Immature natural killer cell (primary cell): ENCODE data around the gene JUP. TPM values are rescaled to one million over a fixed set of nuclear protein-coding genes. Genes with fewer than 3 reads are reported as not detected.

ENCODE experiments used
- polyA plus RNA-seq, 3 donors: library from polyadenylated mRNA; unstranded; fragments of 300-500 nt; fragmentation: Illumina TruSeq; gene quantifications; one replicate each; pipeline ENCODE4 v1.2.3, GENCODE V29; 2021

Gene JUP
- polyA plus RNA-seq, 3 donors from 2014 or later: 0.61 to 0.76 TPM; not detected in 1

Other genes with a start within 250 kb of the JUP start
- not detected for gene KRT9, start 214.7 kb downstream of the JUP start, polyA plus RNA-seq
- gene KRT14, start 199.8 kb downstream of the JUP start, polyA plus RNA-seq: not detected
- gene KRT16, start 173.9 kb downstream of the JUP start, polyA plus RNA-seq: not detected
- not detected for gene KRT17, start 162.1 kb downstream of the JUP start, polyA plus RNA-seq
- gene EIF1, start 97.8 kb downstream of the JUP start, polyA plus RNA-seq: 1,000 to 10,000 TPM in 1 of 3 donors, 100 to 1,000 TPM in 2; 639 to 1,260 (median 915) TPM
- gene GAST, start 74.4 kb downstream of the JUP start, polyA plus RNA-seq: not detected
- gene HAP1, start 52.1 kb downstream of the JUP start, polyA plus RNA-seq: not detected
- 10 to 100 TPM in 1 of 3 donors, 1 to 10 TPM in 2; 6.7 to 11.2 (median 9.8) TPM for gene P3H4, start 25.2 kb upstream of the JUP start, polyA plus RNA-seq
- gene FKBP10, start 26.3 kb upstream of the JUP start, polyA plus RNA-seq: under 1 TPM in 2 of 3 donors, not detected in 1; 0.43 to 0.71 TPM
- gene NT5C3B, start 49.5 kb upstream of the JUP start, polyA plus RNA-seq: 10 to 100 TPM in 2 of 3 donors, 1 to 10 TPM in 1; 6.4 to 24.6 (median 13.7) TPM
- gene KLHL10, start 51.1 kb upstream of the JUP start, polyA plus RNA-seq: under 1 TPM in 1 of 3 donors, not detected in 2; 0.15 TPM
- gene KLHL11, start 78.7 kb upstream of the JUP start, polyA plus RNA-seq: 1 to 10 TPM; 5.9 to 6.4 (median 5.9) TPM
- gene ACLY, start 132.2 kb upstream of the JUP start, polyA plus RNA-seq: 10 to 100 TPM; 46.9 to 99.2 (median 49.3) TPM
- under 1 TPM in 2 of 3 donors, not detected in 1; 0.15 to 0.38 TPM for gene ODAD4, start 143.9 kb upstream of the JUP start, polyA plus RNA-seq
- 10 to 100 TPM; 22.8 to 56.3 (median 44.1) TPM for gene CNP, start 180.1 kb upstream of the JUP start, polyA plus RNA-seq
- 10 to 100 TPM; 54.1 to 94.0 (median 55.8) TPM for gene DNAJC7, start 230.7 kb upstream of the JUP start, polyA plus RNA-seq
- 10 to 100 TPM; 21.5 to 33.6 (median 32.6) TPM for gene NKIRAS2, start 233.4 kb upstream of the JUP start, polyA plus RNA-seq